ENCODE data around the gene MYL5. TPM values are rescaled to one million over a fixed set of nuclear protein-coding genes. Genes with fewer than 3 reads are reported as not detected.

Gene MYL5
- total RNA-seq, 1 experiment from 2014 or later: 11.7 TPM

- TF ChIP-seq CTCF (conservative IDR thresholded peaks at IDR 0.05; ENCODE audit: low read depth, low read length): no peak
- TF ChIP-seq EZH2 (IDR thresholded peaks at IDR 0.05; ENCODE audit: borderline replicate concordance, low read depth, low read length, poor library complexity, severe bottlenecking): no peak
- ChIA-PET POLR2A (ENCODE audit: low non-redundant PET) (no interaction called here), CTCF (no interaction called here)
- H3K4me3 ChIP-seq (ENCODE audit: low read depth, low read length, poor library complexity, severe bottlenecking): no peak overlapping the region
- peaks cover 8% of the 10 kb centered on the region for H3K4me1 ChIP-seq (ENCODE audit: insufficient read depth, low read length, poor library complexity, severe bottlenecking)
- DNase-seq (ENCODE audit: low spot score): no peak
- BruUV-seq (replicated peaks): no TSS peak
- intact Hi-C loops (cut with micrococcal nuclease; ENCODE audit: unreplicated experiment): no loop called here
- no peaks in the 10 kb centered on the region for H3K9me3 ChIP-seq (ENCODE audit: low read depth, low read length, poor library complexity, severe bottlenecking)
- H3K27ac ChIP-seq (ENCODE audit: low read depth, low read length, poor library complexity, severe bottlenecking): no peak overlapping the region
- H3K27me3 ChIP-seq (replicated peaks; ENCODE audit: insufficient read depth, low read depth, low read length, poor library complexity): no peaks in the 10 kb centered on the region
- H3K36me3 ChIP-seq (ENCODE audit: insufficient read depth, low read length, poor library complexity, severe bottlenecking): peaks cover 2% of the 10 kb centered on the region
These were observed 29.2 kb downstream of the MYL5 start for GRCh38 chr4:703336-704197.

DNA sequence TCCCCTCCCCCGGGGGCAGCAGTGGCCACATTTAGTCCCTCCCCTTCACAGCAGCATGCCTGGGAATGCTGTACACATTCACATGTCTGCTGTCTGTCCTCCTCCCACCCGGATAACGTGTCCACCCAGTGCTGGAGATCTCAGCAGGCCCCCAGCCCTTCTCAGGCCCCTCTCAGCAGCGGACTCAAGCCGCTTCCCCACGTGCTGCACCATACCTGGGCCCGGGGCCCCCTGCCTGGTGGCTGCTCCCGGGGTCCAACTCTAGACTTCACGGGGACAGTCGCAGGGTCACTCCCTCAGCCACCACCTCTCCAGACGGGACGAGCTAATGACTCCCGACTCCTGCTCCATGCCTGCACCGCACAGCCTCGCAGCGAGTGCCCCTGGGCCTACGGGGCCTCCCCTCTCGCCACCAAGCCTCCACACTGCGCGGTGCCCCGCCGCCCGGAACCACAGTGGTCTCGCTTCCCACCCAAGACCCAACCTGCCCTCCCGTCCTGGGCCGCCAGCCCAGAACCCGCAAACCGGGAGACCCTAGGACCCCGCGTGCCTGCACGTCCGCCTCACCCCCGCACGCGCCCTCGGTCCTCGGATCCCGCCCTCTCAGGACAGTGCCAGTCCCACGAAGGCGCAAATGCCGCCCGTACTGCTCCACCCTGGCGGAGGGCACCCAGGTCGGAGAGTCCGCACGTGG lies 30.0 kb downstream of the MYL5 start:
- no peak for TF ChIP-seq CTCF (conservative IDR thresholded peaks at IDR 0.05; ENCODE audit: low read depth, low read length)
- TF ChIP-seq EZH2 (IDR thresholded peaks at IDR 0.05; ENCODE audit: borderline replicate concordance, low read depth, low read length, poor library complexity, severe bottlenecking): no peak
- Histone ChIP-seq H3K9me3 (ENCODE audit: low read depth, low read length, poor library complexity, severe bottlenecking) (no peaks in the 10 kb centered on the region), H3K4me3 (ENCODE audit: low read depth, low read length, poor library complexity, severe bottlenecking) (no peak overlapping the region), H3K36me3 (ENCODE audit: insufficient read depth, low read length, poor library complexity, severe bottlenecking) (peaks cover 10% of the 10 kb centered on the region), H3K4me1 (ENCODE audit: insufficient read depth, low read length, poor library complexity, severe bottlenecking) (peaks cover 8% of the 10 kb centered on the region), H3K27ac (ENCODE audit: low read depth, low read length, poor library complexity, severe bottlenecking) (no peak overlapping the region), H3K27me3 (replicated peaks; ENCODE audit: insufficient read depth, low read depth, low read length, poor library complexity) (no peaks in the 10 kb centered on the region)
- POLR2A ChIA-PET (ENCODE audit: low non-redundant PET): no interaction called here
- no TSS peak for BruUV-seq (replicated peaks)
- no peak for DNase-seq (ENCODE audit: low spot score)
- CTCF ChIA-PET: no interaction called here
- intact Hi-C loops (cut with micrococcal nuclease; ENCODE audit: unreplicated experiment): no loop called here

- TF ChIP-seq EZH2 (IDR thresholded peaks at IDR 0.05; ENCODE audit: borderline replicate concordance, low read depth, low read length, poor library complexity, severe bottlenecking) (no peak), CTCF (conservative IDR thresholded peaks at IDR 0.05; ENCODE audit: low read depth, low read length) (no peak)
- CTCF ChIA-PET: no interaction called here
These were observed 30.6 kb downstream of the MYL5 start for GRCh38 chr4:704971-705277.

More at GRCh38 chr4:704971-705277, 30.6 kb downstream of the MYL5 start:
- H3K4me3 ChIP-seq (ENCODE audit: low read depth, low read length, poor library complexity, severe bottlenecking): peak overlapping the region; percentile 100
- POLR2A ChIA-PET (ENCODE audit: low non-redundant PET): no interaction called here
- H3K4me1 ChIP-seq (ENCODE audit: insufficient read depth, low read length, poor library complexity, severe bottlenecking): peaks cover 4% of the 10 kb centered on the region
- intact Hi-C loops (cut with micrococcal nuclease; ENCODE audit: unreplicated experiment): no loop called here
- no TSS peak for BruUV-seq (replicated peaks)
- peak overlapping the region; percentile 100 for H3K27ac ChIP-seq (ENCODE audit: low read depth, low read length, poor library complexity, severe bottlenecking)
- no peak for DNase-seq (ENCODE audit: low spot score)
- no peaks in the 10 kb centered on the region for H3K27me3 ChIP-seq (replicated peaks; ENCODE audit: insufficient read depth, low read depth, low read length, poor library complexity)
- H3K9me3 ChIP-seq (ENCODE audit: low read depth, low read length, poor library complexity, severe bottlenecking): no peaks in the 10 kb centered on the region
- H3K36me3 ChIP-seq (ENCODE audit: insufficient read depth, low read length, poor library complexity, severe bottlenecking): peaks cover 10% of the 10 kb centered on the region

Data from A673 (cell line).